ENCODE measurements around the gene NUDCD3. TPM values are rescaled to one million over a fixed set of nuclear protein-coding genes. Genes with fewer than 3 reads are reported as not detected.

The NUDCD3 gene
- total RNA-seq, 1 experiment from 2014 or later, result 82.3 TPM

GRCh38 chr7:44384586-44385433 is 105.6 kb downstream of the NUDCD3 start:
- Histone ChIP-seq H3K27ac (ENCODE audit: low read length) (no peak overlapping the region), H3K9me3 (ENCODE audit: low read length) (no peaks in the 10 kb centered on the region), H3K4me1 (ENCODE audit: insufficient read depth, low read length) (peaks cover 22% of the 10 kb centered on the region), H3K36me3 (ENCODE audit: low read depth, low read length) (peaks cover 18% of the 10 kb centered on the region), H3K9ac (ENCODE audit: low read length) (no peak overlapping the region), H3F3A (ENCODE audit: low read length, unreplicated experiment) (no peaks in the 10 kb centered on the region), H3K4me3 (ENCODE audit: low read length) (no peak overlapping the region), H3K9me2 (replicated peaks; ENCODE audit: low read length) (no peaks in the 10 kb centered on the region), H2AFZ (ENCODE audit: low read length) (no peak overlapping the region), H3K4me2 (ENCODE audit: low read length) (no peak overlapping the region), H4K20me1 (ENCODE audit: low read length) (no peaks in the 10 kb centered on the region), H3K27me3 (ENCODE audit: low read length) (no peaks in the 10 kb centered on the region), H3K79me2 (ENCODE audit: low read length) (no peaks in the 10 kb centered on the region)
- no peak for DNase-seq
- ChIA-PET CTCF (no interaction called here), POLR2A (ENCODE audit: unreplicated experiment) (no interaction called here)
- intact Hi-C loops (cut with micrococcal nuclease), result no loop called here
- ATAC-seq, result no peak
- TF ChIP-seq CTCF (conservative IDR thresholded peaks at IDR 0.05; ENCODE audit: low read depth, low read length) (no peak), EZH2phosphoT487 (IDR thresholded peaks at IDR 0.05; ENCODE audit: borderline replicate concordance, low read length) (no peak), EZH2 (IDR thresholded peaks at IDR 0.05; ENCODE audit: low read length, unreplicated experiment) (no peak)
- BruUV-seq (replicated peaks), result no TSS peak

GRCh38 chr7:44383566-44383965 is 106.9 kb downstream of the NUDCD3 start:
- POLR2A ChIA-PET (ENCODE audit: unreplicated experiment), result no interaction called here
- peaks cover 11% of the 10 kb centered on the region for H3K36me3 ChIP-seq (ENCODE audit: low read depth, low read length)
- DNase-seq (peak; percentile 21), ATAC-seq (peak; percentile 44)
- no peak overlapping the region for H2AFZ ChIP-seq (ENCODE audit: low read length)
- no peaks in the 10 kb centered on the region for H3K27me3 ChIP-seq (ENCODE audit: low read length)
- H3K79me2 ChIP-seq (ENCODE audit: low read length), result no peaks in the 10 kb centered on the region
- no peaks in the 10 kb centered on the region for H3K9me2 ChIP-seq (replicated peaks; ENCODE audit: low read length)
- no TSS peak for BruUV-seq (replicated peaks)
- H3K27ac ChIP-seq (ENCODE audit: low read length), result peak overlapping the region; percentile 43
- H4K20me1 ChIP-seq (ENCODE audit: low read length), result no peaks in the 10 kb centered on the region
- no peaks in the 10 kb centered on the region for H3F3A ChIP-seq (ENCODE audit: low read length, unreplicated experiment)
- CTCF ChIA-PET, result no interaction called here
- H3K9me3 ChIP-seq (ENCODE audit: low read length), result no peaks in the 10 kb centered on the region
- peaks cover 34% of the 10 kb centered on the region for H3K4me1 ChIP-seq (ENCODE audit: insufficient read depth, low read length)
- intact Hi-C loops (cut with micrococcal nuclease), result no loop called here
- H3K4me2 ChIP-seq (ENCODE audit: low read length), result no peak overlapping the region
- TF ChIP-seq EZH2phosphoT487 (IDR thresholded peaks at IDR 0.05; ENCODE audit: borderline replicate concordance, low read length), result no peak
- TF ChIP-seq CTCF (conservative IDR thresholded peaks at IDR 0.05; ENCODE audit: low read depth, low read length), result no peak
- TF ChIP-seq EZH2 (IDR thresholded peaks at IDR 0.05; ENCODE audit: low read length, unreplicated experiment), result no peak
- no peak overlapping the region for H3K9ac ChIP-seq (ENCODE audit: low read length)
- H3K4me3 ChIP-seq (ENCODE audit: low read length), result no peak overlapping the region

Measured in PC-3 (cell line).